Gastrocnemius medialis (tissue), 4 donors: ENCODE data around the gene RTTN. TPM values are rescaled to one million over a fixed set of nuclear protein-coding genes. Genes with fewer than 3 reads are reported as not detected.
"Not testable (repeated sequence)": the region's sequence is repeated elsewhere in the genome, so short reads cannot be mapped to it uniquely, and the experiment has no call there.

Experiments
- ATAC-seq, 2 donors: fragments of 150-250 bp; one replicate each; pipeline ENCODE4 v1.9.1; 2016
- DNase-seq, 2 donors: peaks; one replicate each; pipeline ENCODE4 v3.0.0-alpha.2; 2019
- H3K27ac ChIP-seq, 4 donors: fragments of 200-600 bp; sonication (generic); 1 replicate in 1 of 4; 2 replicates in 3 of 4; pipeline ENCODE4 v1.5.1; 2016 to 2018; ENCODE audit warnings: mild to moderate bottlenecking in 2 of 4, moderate library complexity in 1 of 4
- H3K27me3 ChIP-seq, 3 donors: fragments of 200-600 bp; sonication (generic) in 2 of 3; 1 replicate in 1 of 3; 2 replicates in 2 of 3; pipeline versions ENCODE4 v1.5.1 to v1.6.0; 2016 to 2019; ENCODE audit warnings: mild to moderate bottlenecking in 1 of 3, moderate library complexity in 1 of 3
- H3K36me3 ChIP-seq, 2 donors: fragments of 200-600 bp; sonication (generic) in 1 of 2; one replicate each; pipeline ENCODE4 v1.5.1; 2017 to 2018
- H3K4me1 ChIP-seq, 2 donors: fragments of 200-600 bp; sonication (generic) in 1 of 2; one replicate each; pipeline ENCODE4 v1.5.1; 2016 to 2017; ENCODE audit warnings: mild to moderate bottlenecking in 2 of 2
- H3K4me3 ChIP-seq, 4 donors: fragments of 200-600 bp; sonication (generic) in 3 of 4; 1 replicate in 1 of 4; 2 replicates in 3 of 4; pipeline ENCODE4 v1.5.1; 2016 to 2019; ENCODE audit warnings: mild to moderate bottlenecking in 2 of 4
- H3K9me3 ChIP-seq, 3 donors: fragments of 200-600 bp; sonication (generic) in 2 of 3; 1 replicate in 1 of 3; 2 replicates in 2 of 3; pipeline ENCODE4 v1.5.1; 2016 to 2019
- POLR2A ChIP-seq, 2 donors: fragments of 450-650 bp; IDR thresholded peaks; one replicate each; pipeline ENCODE4 v1.6.1; 2017; ENCODE audit warnings: antibody characterized with exemption in 2 of 2, mild to moderate bottlenecking in 2 of 2, moderate library complexity in 2 of 2
- in situ Hi-C, 4 donors: fragments of 200-750 bp; cut with MboI; loops; one replicate each; pipeline versions ENCODE4 v1.15.0 to v1.8.0; 2017; ENCODE audit warnings: low sequenced_read_pairs in 4 of 4
- intact Hi-C: fragments of 100-400 bp; cut with DNase I; formaldehyde crosslinking; loops from one replicate; pipeline ENCODE4 v1.15.1; 2023; ENCODE audit warnings: low total_unique reads
- total RNA-seq, 4 donors: library from RNA; depleted of rRNA; stranded (reverse); fragments of >200 nt; gene quantifications; one replicate each; pipeline versions ENCODE4 v1.1.0 to v1.2.3, GENCODE V29; 2016
- TF ChIP-seq, protein P1 (sequence below), 5 experiments: fragments of 450-650 bp in 3 of 5; fragments of 200-600 bp in 2 of 5; sonication (generic) in 2 of 5; IDR thresholded peaks in 4 of 5; conservative IDR thresholded peaks in 1 of 5; 1 replicate in 4 of 5; 2 replicates in 1 of 5; pipeline ENCODE4 v1.5.1; 2016 to 2019; ENCODE audit warnings: antibody characterized with exemption in 5 of 5, mild to moderate bottlenecking in 3 of 5, moderate library complexity in 3 of 5

Gene RTTN, protein sequence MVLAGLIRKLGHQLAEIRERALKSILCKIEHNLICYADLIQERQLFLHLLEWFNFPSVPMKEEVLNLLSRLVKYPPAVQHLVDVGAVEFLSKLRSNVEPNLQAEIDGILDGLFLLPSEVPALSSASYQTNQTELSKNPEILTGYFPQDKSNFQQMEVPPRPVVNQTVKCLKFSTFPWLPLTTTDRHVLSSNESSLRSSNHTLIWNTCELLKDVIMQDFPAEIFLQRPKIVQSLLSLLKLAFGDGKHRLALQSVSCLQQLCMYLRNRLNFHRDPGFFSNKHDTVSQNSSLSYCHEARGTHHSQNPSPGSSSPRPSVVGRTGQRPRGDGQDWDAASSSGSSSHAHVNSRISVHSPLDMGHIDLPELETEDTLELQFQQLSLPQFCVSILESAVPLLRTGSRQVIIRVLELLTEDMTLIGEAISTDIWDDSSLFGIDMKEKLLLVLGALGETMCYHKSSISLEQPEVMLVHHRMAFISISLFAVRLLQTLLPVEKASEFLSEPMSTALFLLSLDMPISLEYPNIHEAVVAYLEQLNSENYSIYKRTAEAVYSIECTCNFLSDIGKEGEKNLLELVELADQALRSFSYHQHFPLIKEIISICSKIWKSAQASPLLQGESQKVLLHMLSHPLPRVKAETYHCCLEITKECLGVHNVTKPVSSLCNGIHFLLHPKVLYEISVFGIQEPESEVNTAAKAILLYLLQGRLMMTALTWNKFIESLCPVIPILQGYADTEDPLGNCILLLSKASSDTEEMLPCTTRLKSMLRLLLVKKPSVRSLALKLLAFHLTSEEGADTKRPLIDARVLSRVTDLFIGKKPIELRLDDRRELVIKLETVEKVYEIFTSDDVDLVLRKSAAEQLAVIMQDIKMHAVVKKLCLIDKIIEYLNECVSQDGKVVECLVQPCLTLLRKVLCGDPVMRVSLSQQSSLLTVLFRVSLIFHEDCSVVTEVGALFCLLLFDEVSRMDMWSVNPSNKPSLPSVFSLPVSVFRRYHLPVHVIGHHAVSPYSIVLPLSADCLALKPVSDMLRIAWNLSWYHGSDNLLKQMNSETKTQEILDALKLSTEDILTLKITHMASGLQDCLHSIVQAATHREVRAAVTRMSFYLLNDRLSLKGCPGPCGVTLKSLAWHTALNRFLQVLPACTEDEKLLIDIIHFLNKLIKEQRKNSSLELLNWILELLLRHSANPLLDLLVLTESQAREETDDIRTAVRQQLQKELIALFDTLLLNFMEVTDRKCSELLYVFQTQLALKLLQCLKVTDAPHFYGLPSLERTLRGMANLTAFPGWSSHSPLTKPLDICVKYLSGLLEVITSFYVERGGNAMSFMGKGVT (N-terminal part only)
- total RNA-seq, result 1 to 10 TPM; 3.2 to 9.7 (median 4.9) TPM

DNA sequence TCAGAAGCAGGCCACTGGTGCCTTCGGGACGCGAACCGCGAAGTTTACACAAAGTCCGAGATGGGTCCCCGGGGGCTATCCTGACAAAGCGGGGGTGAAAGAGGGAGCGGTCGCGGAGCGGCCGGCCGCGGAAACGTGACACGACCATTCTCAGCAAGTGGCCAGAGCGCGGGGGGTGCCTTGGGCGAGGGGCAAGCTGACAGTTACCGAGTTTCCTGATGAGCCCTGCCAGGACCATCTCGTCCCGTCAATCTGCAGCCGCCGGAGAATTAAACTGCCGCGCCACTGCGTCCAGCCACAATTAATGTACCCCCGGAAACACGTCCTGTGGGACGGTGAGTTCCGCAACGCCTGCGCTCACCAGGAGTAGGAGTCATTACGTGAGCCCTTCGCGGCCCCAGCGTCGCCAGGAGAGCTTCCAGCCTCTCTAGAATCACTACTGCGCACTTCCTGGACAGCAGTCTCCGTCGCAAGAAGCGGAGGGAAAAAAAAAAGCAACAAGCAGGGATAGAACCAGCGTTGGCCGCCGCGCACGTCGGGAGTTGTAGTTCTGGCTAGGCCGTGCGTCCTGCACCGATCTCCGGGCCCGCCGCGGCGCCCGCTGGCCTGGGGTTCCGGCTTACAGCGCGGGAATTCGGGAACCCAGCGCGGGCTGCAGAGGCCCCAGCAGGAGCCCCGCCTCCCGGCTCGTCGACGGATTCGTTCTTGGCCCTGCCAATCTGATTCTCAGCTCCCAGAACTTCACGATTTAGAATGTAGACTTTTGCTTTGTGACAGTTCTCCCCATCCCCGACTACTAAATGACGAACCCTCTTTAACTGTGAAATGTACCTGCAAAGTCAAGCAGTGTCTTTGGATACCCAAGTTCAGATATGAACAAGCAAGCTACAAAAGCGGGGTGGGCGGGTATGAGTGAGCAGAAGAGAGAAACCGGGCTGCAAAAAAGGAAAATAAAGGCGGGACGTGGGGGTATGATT is at the start of gene RTTN:
TSS of gene RTTN (minus strand) at position 267 of the 977 bp plus-strand sequence. CDS start at position 238, 29 bp downstream.
- Histone ChIP-seq H3K4me3 (peak within 1 kb of the TSS; percentile 65 to 91 (median 87)), H3K36me3 (no peaks in the 10 kb centered on the region), H3K27me3 (no peaks in the 10 kb centered on the region), H3K9me3 (no peaks in the 10 kb centered on the region), H3K27ac (peak within 1 kb of the TSS; percentile 89 to 97 (median 94)), H3K4me1 (peaks cover 10 to 18% of the 10 kb centered on the region in 2 donors)
- TF ChIP-seq POLR2A (IDR thresholded peaks at IDR 0.05), result peak in 1 of 2 donors; percentile 18
- TF ChIP-seq, protein P1, sequence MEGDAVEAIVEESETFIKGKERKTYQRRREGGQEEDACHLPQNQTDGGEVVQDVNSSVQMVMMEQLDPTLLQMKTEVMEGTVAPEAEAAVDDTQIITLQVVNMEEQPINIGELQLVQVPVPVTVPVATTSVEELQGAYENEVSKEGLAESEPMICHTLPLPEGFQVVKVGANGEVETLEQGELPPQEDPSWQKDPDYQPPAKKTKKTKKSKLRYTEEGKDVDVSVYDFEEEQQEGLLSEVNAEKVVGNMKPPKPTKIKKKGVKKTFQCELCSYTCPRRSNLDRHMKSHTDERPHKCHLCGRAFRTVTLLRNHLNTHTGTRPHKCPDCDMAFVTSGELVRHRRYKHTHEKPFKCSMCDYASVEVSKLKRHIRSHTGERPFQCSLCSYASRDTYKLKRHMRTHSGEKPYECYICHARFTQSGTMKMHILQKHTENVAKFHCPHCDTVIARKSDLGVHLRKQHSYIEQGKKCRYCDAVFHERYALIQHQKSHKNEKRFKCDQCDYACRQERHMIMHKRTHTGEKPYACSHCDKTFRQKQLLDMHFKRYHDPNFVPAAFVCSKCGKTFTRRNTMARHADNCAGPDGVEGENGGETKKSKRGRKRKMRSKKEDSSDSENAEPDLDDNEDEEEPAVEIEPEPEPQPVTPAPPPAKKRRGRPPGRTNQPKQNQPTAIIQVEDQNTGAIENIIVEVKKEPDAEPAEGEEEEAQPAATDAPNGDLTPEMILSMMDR (IDR thresholded peaks at IDR 0.05 in 4 of 5, conservative IDR thresholded peaks at IDR 0.05 in 1 of 5), result peak in 2 of 5 experiments; percentile 10 to 40
- intact Hi-C loops, result loop anchor here (2.0 to 10.0 kb wide), 4 partner anchors 82 to 1491 kb away; partner anchors contain the start of genes SOCS6 and TMX3
- peak; percentile 81 to 91 for DNase-seq
- in situ Hi-C loops, result loop anchor here in 1 of 4 donors (10.0 kb wide), 1 partner anchor 79 kb away; the partner anchor contains the start of gene SOCS6
- peak; percentile 95 to 97 for ATAC-seq

DNA sequence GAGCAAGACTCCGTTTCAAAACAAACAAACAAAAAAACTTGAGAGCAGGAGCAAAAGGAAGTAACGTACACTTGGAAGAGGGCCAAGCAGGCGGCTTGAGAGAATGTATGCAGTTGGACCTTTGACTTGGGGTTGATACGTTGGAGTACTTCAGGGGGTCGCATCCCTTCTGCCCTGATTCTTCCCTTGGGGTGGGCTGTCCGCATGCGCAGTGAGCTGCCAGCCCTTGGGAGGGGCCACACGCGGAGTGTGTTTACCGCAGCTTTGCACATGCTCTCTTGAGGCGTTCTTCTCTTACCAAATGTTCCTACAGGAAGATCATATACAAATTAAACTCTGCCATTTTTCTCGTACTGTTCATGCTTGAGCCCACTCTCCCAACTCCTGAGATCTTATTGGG is 45.3 kb upstream of the RTTN start:
- no peak overlapping the region for H3K4me3 ChIP-seq
- no peaks in the 10 kb centered on the region for H3K36me3 ChIP-seq
- no peaks in the 10 kb centered on the region for H3K9me3 ChIP-seq
- no peak for ATAC-seq
- in situ Hi-C loops (no loop called here), intact Hi-C loops (no loop called here)
- no peak for DNase-seq
- H3K4me1 ChIP-seq, result peaks cover 5 to 8% of the 10 kb centered on the region in 2 donors
- H3K27me3 ChIP-seq, result no peaks in the 10 kb centered on the region
- TF ChIP-seq, protein P1 (IDR thresholded peaks at IDR 0.05 in 4 of 5, conservative IDR thresholded peaks at IDR 0.05 in 1 of 5), result no peak
- no peak for TF ChIP-seq POLR2A (IDR thresholded peaks at IDR 0.05)
- no peak overlapping the region for H3K27ac ChIP-seq

DNA sequence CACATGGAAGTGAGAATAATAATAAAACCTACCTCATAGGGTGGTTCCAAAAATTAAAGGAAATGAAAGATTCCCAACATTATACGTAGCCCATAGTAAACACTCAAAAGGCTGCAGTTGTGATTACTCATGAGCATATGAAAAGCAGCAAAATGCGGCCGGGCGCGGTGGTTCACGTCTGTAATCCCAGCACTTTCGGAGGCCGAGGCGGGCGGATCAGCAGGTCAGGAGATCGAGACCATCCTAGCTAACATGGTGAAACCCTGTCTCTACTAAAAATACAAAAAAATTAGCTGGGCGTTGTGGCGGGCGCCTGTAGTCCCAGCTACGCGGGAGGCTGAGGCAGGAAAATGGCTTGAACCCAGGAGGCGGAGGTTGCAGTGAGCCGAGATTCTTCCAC is 44.4 kb upstream of the RTTN start:
- H3K4me1 ChIP-seq, H3K27ac ChIP-seq, in situ Hi-C loops: not testable (repeated sequence)

DNA sequence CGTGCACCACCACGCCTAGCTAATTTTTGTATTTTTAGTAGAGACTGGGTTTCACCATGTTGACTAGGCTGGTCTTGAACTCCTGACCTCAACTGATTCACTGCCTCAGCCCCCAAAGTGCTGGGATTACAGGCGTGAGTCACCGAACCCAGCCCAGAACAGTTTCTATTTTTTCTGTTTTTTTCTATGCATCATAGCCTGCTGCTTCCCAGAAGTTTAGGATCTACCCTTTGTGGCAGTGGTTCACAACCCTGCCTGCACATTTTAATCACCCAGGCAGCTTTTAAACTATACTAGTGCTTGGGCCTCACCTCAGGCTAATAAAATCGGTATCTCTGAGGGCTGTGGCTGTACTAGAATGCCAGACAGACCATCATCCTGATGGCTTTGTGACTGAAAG is 43.6 kb upstream of the RTTN start:
- Histone ChIP-seq H3K9me3 (no peaks in the 10 kb centered on the region), H3K4me3 (no peak overlapping the region), H3K4me1 (peaks cover 5 to 8% of the 10 kb centered on the region in 2 donors), H3K27ac (no peak overlapping the region), H3K36me3 (no peaks in the 10 kb centered on the region), H3K27me3 (no peaks in the 10 kb centered on the region)
- in situ Hi-C loops (no loop called here), intact Hi-C loops (no loop called here)
- no peak for ATAC-seq
- TF ChIP-seq, protein P1 (IDR thresholded peaks at IDR 0.05 in 4 of 5, conservative IDR thresholded peaks at IDR 0.05 in 1 of 5), result no peak
- no peak for TF ChIP-seq POLR2A (IDR thresholded peaks at IDR 0.05)
- DNase-seq, result no peak

More for the DNA sequence above, 44.4 kb upstream of the RTTN start:
- DNase-seq, H3K27me3 ChIP-seq, intact Hi-C loops, H3K4me3 ChIP-seq, H3K36me3 ChIP-seq, H3K9me3 ChIP-seq, ATAC-seq: not testable (repeated sequence)
